Fibroblast of skin of left quadriceps (primary cell): ENCODE measurements around the gene CYGB.

Experiments
- DNase-seq, 2 experiments: peaks; one replicate each; pipeline ENCODE4 v3.0.0-alpha.2; 2013; ENCODE audit warnings: low read depth in 2 of 2

Gene CYGB

DNA sequence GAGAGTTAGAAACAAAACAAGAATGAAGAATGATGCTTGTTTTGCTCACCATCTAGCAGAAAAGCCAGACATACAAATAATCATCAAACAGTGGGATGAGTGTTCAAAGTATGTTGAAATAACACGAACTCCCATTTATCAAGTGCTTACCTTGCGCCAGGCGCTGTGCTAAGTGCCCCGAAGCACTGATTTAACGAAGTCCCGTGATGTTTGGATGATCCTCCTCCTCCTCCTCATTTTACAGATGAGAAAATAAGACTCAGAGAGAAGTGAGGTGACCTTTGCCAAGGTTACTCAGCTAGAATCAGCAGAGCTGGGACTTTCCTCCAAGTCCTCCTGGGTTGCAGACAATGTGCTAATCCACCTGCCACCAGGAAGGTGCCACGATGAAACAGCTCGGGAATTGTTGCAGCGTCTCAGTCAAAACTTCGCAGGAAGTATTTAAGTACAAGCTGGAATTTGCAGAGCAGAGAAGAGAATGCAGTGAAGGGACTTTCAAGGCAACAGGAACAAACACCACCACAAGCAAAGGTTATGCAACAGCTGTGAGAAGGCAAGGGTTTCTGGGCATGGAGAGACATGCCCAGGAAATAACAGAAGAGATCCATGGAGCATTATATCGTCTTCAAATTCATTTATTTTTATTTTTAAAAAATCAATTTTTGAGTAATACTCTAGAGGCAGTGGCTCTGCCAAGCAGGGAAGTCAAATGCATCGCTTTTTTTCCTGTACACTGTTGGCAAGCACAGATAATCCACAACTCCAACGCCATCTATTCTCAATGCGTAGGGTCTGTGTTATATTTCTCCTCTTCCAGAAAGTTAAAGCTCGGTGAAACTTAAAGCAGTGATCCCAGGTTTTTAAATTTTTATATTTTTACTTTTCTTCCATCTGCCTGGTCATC is 13.5 kb upstream of the CYGB start:
- no peak for DNase-seq

DNA sequence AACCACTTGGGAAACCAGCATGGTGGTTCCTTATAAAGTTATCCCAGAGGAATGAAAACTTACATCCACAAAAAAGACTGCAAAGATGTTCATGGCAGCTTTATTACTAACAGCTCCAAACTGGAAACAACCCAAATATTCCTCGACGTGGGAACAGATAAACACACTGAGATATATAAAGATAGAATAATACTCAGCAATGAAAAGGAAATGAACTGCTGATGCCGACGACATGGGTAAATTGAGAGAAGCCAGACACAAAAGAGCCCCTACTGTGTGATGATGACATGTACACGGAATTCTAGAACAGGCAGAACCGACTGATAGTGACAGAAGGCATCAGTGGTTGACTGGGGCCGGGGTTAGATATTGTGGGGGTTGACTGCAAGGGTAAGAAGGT is 12.0 kb upstream of the CYGB start:
- no peak for DNase-seq

DNA sequence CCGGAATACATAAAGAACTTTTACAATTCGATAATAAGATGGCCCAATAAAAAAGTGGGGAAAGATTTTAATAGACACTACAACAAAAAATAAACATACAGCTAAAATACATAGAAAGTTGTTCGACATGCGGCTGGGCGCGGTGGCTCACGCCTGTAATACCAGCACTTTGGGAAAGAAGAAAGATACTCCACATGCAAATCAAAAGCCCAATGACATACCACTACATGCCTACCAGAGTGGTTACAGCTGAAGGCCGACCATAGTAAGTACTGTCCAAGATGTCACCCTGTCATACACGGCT is 11.7 kb upstream of the CYGB start:
- DNase-seq = no peak

DNA sequence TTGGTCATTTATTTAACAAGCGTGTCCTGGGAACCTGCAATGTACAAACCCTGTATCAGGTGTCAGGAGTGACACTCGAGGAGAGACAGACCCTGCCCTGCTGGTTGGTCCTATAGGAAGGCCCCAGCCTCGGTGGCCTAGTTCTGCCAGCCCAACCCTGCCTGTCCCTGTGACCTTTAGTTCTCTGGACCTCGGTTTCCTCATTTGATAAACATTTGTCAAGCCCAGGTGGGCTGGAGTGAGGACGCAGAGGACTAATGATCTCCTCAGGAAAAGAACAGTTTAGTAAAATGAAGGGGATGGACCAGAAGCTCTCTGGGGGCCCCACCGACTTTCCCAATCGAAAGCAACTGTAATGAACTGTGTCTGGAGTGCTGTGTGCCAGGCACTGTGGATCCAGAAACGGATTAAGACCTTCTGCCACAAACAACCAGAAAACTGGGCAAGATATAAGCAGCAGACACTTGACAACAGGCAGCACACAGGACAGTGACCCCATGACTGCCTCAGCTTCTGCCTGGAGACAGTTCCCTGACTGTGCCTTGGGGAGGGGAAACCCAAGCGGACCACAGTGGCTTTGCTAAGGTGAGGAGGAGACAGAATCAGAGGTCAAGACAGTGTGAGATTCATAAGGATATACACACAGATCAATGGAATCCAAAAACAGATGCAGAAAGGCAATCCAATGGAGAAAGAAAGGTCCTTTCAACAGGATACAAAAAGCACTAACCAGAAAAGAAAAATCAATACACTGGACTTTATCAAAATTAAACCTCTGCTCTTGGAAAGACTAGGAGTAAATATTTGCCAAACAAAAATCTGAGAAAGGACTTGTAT is 11.1 kb upstream of the CYGB start:
- no peak for DNase-seq

DNA sequence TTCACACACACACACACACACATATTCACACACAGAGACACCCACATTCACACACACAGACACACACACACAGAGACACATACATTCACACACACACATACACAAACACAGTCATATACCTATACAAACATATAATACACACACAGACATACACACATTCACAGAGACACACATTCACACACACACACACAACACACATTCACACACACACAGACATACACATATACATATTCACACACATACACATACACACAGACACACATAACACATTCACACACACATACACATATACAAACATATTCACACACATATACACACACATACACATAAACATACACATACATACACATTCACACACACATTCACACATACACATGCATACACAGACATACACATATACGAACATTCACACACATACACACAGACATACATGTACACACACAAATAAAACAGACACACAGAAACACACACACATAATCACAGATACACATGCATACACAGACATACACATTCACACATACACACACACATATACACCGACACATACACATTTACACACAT is 10.2 kb upstream of the CYGB start:
- DNase-seq = no peak

DNA sequence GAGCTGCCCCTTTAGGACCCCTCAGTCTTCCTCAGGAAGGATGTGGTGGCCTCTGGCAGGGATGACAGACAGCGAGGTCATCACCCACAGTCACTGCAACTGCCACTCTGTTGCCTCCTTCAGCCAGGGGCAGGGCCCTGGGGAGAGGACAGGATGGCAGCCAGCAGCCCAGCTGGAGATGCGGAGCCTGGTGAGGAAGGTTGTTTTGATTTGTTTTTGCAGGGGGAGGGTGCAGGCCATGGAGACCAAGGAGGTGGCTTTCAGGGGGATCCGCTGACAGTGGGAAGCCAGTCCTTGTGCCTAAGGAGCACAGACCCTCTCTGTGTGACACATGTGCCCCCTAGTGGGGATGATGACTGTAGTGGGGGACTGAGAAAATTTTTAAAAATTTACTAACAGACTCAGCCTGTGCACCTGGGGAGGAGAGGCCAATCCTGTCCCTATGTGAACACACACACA is 9.7 kb upstream of the CYGB start:
- no peak for DNase-seq

DNA sequence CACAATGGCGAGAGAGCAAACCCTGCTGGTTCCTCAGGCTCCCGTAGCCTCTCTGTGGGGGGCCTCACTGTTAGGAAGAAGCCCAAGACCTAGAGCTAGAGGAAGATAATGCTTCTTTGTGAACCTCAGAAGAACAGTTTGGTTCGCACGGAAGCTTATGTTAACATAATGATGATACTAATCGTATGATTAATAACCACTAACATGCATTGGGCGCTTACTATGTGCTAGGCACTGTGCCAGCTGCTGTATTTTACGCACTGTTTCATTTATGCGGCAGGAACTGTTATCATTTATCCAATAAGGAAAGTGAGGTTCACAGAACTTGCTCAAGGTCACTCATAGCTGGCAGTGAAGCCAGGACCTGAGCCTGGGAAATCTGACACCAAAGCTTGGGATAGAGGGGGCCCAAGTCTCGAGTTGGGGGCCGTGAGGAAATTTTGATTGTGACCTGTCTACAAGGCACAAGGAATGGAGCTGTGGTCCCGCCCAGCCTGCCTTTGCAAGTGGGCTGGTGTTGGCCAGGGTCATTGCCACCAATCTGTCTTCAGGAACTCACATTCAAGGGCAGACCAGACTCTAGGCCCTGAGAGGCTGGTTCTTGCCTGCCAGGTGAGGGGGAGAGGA is 9.2 kb upstream of the CYGB start:
- peak; percentile 87 to 88 for DNase-seq

DNA sequence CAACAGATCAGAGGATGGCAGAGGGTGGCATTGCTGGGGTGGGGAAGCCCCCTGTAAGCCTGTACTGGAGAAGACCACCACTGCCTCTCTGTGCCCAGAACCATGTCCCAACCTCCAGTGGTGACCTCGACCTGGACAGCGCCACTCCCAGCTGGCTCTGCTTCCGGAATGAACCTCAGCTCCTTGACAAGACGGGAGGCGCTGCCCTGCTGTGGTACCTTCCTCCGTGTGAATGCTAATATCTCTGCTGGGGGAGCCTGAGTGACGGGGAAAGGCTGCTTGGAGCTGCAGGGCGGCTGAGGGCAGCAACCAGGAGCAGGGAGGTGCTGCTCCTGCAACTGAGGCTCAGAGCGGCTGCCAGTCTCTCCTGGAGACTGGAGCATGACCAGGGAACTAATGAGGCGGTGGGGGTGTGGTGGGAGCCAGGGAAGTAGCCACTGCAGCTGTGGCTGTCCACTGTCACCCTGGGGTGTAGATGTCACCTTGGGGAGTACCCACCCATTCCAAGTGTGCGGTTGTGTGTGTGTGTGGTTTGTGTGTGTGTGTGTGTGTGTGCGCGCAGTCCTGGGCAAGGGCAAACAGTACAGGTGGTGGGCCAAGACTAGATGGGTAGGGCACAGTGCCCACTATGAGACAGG is 8.5 kb upstream of the CYGB start:
- DNase-seq = no peak

DNA sequence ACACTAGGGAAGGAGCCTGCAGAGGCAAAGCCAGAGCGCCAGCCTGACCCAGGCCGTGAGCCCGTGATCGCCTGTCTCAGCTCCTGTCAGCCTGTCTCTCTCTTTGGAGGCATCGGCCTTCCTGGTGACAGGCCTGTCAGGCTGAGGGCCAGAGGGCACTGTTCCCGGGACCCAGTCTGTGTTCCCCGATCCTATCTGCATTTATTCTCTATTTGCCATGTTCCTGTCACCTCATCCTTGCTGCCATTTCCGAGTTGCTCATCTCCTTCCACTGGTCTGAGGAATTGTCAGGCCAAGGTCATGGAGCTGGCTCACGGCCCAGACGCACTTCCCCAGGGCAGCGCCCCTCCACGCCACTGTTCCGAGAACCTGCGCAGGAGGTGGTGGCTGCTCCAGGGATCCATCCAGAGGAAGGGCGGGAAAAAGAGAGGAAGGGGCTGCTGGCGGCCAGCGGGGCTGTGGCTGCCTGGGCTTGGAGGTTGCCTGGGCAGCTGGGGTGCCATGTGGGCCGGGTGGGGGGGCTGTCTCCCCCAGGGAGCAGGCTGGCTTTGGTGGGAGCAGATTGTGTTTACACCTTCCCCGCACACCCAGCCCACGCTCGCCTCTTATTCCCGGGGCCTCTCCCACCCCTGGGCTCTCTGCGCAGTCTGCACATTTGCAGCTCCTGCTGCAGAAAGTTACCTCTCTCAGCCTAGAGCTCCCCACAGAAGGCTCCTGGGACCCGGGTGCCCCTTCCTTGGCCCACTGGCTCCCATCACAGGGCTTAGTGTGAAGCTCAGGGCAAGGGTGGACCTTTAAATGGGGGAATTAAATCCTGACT is 7.2 kb upstream of the CYGB start:
- DNase-seq = no peak

DNA sequence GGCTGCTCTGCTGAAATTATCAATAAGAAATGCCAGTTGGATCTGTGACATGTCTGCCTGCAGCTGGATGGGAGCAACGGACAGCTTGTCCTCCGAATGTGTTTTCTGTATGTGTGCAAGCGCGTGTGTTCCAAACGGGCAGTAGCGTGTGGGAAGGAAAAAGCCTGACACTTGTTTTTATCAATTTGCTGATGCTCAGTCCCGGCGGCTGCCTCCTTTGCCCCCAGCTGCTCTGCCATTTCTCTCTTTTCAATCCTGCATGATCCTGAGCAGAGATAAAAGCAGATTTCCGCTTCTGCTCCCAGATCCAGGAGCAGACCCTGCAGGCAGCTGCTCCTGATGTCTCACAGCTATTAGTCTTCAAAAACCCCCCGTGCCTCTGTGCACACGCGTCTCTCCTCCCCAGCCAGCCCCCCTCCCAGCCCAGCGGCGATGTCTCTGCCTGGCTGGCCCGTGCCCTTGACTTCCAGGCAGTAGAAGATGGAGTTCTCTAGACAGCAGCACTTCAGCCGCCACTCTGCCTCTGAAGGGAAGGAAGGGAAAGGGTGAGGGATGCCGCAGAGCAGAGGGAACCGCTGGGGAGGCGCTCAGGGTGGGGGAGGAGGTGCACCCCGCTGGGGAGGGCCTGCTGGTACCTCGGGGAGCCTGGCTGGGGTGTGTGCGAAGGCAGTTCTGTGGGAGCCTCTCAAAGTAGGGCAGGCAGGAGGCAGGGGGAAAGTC is 6.5 kb upstream of the CYGB start:
- no peak for DNase-seq

DNA sequence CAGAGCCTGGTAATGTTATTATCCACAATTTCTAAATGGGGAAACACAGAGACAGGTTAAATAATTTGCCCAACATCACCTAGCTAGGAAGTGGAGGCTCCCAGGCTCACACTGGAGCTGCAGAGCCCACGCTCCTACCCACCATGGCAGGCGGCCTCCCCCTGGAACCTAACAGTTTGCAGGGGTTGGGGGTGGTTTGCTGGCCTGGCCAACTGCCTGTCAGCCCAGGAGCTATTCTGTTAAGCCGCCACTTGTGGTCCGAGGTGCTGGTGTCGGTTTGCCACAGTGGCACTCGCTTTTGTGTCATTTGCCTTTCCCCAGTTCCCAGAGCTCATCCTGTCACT is 5.9 kb upstream of the CYGB start:
- no peak for DNase-seq

DNA sequence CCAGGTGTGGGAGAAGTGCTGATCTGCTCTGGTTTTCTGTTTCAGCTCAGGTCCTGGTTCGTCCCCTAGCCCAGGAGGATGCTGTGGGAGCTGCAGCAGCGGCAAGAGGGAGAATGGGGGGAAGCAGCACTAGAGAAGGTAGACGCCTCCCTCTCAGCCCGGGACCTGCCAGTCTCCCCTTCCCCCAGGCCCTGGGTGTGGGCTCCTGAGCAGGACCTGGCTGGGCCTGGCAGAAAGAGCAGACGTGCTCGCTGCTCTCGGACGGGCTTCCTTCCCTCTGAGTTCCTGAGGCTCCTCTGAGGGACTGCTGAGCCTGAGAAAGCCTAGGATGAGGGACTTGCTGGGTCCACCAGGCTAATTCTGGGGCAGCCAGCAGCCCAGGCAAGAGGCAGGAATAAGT is 5.5 kb upstream of the CYGB start:
- no peak for DNase-seq

DNA sequence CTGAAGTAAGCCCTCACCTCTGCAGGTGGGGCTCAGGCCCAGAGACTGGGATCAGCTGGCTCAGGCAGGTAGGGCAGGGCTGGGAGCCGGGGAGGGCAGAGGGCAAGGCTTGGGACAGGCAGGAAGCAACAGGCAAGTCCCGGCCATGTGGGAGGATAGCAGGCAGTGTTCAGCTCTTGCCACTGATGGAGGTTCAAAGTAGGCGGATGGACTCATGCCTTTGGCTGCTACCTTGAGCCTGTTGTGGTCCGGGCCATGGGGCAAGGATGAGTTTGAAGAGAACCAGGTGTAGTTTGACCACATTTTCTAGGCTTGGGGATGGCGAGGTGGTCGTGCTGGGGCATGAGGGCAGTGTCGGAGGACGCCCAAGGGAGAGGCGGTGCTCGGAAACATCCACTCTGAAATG is 5.1 kb upstream of the CYGB start:
- DNase-seq = no peak

DNA sequence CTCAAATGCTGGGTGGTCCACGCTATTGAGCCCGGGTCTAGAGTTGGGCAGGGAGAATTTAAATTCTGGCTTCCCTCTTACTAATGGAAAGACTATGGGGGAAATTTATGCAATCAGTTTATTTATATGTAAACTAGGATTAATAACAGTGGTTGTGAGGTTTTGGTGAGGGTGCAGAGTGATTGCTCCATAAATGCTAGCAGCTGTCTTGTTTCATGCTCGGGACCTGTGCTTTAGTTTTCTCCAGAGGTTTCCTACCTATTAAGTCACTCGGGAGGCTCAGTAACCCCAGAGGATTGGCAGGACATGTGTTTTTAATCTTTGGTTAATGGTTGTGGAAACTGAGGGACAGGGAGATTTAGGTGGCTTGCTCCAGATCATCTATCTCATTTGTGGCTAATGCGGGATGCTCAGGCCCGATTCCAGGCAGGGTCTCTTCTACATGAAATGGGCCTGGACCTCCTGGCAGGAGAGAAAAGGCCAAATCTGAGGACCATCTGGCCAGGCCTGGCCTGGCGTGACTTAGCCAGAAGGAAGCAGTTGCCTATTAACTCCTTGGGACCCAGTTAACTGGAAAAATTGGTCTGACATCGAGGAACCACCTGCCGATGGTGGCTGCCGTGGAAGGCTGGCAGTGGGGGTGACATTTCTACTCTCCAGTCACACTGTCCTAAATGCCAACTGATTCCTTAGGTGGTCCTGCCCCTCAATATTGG is 4.4 kb upstream of the CYGB start:
- no peak for DNase-seq

DNA sequence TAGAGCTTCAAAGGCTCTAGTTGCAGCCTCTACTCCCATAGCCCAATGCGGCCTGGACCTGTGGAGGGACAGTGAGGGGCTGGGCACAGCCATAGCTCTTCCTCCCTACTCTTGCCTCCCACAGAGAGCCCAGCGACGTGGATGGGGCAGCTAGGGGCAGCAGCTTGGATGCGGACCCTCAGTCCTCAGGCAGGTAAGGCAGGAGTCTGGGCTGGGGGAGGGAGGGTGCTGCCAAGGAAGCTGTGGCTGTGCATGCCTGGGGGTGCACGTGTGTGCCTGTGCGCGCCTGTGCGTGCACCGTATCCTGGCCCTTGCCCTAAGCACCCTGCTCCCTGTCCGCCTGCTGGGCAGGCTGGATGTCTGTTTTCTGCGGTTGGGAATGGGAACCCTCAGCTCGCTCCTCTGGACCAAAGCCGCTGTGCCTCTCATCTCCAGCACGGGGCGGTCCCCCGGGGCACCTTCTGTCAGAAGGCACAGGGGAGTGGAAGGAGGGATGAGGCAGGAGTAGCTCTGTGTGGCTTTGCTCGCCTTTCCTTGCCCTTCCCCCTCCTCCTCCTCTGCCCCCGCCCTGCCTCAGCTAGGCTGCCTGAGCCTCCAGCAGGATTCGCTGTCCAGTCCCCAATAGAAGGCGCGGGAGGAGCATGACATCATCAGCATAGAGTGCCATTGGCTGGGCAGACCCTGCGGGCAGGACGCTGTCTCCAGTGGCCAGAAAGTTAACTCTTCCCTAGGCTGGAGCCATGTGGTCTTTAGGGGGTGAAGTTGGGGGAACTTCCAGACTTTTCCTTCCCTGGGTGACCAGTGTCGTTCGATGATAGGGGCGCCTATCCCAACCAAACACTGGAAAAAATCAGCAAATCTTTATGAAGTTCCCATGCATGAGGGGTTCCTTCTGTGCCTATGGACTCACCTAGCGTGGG is 3.1 kb upstream of the CYGB start:
- peak; percentile 83 to 85 for DNase-seq

DNA sequence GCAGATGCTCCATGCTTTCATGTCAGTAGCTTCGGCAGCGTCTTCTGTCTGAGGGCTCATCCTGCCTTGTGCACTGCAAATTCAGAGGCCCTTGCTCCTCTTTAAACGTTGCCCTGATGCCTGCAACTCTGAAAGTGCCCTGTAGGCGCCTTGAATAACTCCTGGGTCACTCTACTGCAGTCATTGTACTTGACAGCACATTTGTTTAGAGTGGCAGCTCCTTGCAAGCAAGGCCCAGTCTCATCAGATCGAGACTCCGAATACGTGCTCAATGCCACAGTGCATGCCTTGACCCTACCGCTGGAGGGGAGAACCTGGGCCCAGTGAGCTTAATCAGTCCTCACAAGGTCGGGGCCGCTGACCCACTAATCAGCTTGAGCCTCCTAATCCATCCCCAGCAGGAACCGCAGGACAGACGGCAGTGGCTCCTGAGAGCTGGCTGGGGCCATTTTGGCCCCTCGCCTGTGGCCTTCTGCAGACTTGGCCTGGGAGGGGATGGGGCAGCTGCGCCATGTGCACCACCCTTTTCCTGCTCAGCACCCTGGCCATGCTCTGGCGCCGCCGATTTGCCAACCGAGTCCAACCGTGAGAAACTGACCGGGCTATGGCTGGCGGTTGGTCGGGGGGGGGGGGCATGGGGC is 2.2 kb upstream of the CYGB start, which contains the start of gene PRCD:
TSS of gene PRCD (plus strand) at position 414 of the 641 bp plus-strand sequence. CDS start at position 512, 98 bp downstream.
- no peak for DNase-seq

DNA sequence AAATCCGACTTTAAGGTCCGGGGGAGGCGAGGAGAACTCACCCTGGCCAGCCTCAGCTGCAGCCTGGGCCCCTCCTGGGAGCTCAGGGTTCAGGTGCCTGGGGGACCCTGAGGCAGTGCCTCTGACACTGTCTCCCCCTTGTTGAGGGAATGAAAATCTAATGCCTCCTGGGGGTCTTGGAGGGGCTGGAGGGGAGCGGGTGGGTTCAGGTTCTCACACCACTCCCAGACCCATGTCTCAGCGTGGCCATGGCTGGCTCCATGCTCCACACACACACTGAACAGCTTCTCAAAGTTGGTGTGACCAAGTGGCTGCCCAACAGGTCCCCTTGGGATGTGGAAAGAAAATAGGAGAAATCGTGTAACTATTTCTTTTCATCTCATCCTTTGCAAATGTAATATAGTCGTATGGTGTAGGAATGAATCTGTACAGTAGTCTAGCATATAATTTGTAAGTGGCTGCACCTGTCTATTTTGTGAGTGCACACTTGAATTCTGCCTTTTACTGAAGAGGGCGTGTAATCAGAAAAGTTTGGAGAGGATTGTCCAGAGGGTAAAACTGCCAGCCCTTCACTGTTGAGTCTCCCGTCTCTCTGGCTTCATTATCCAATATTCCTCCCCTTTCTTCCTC is 1.5 kb upstream of the CYGB start:
- DNase-seq = no peak
